Vagina (tissue), 2 donors: ENCODE results near the gene ZNF480. TPM values are rescaled to one million over a fixed set of nuclear protein-coding genes. Genes with fewer than 3 reads are reported as not detected.

ENCODE experiments used
- DNase-seq, 2 donors: peaks; one replicate each; pipeline ENCODE4 v3.0.0-alpha.2; 2017; ENCODE audit errors: extremely low spot score in 2 of 2
- H3K27ac ChIP-seq: fragments of 200-600 bp; sonication (generic); one replicate; pipeline ENCODE4 v1.5.1; 2019
- H3K27me3 ChIP-seq: fragments of 200-600 bp; sonication (generic); one replicate; pipeline ENCODE4 v1.5.1; 2019
- H3K36me3 ChIP-seq, 2 donors: fragments of 200-600 bp; sonication (generic); one replicate each; pipeline ENCODE4 v1.5.1; 2017 to 2019
- H3K4me1 ChIP-seq: fragments of 200-600 bp; sonication (generic); one replicate; pipeline ENCODE4 v1.5.1; 2019
- H3K4me3 ChIP-seq, 2 donors: fragments of 200-600 bp; sonication (generic); 1 replicate in 1 of 2; 2 replicates in 1 of 2; pipeline ENCODE4 v1.5.1; 2016 to 2019
- H3K9me3 ChIP-seq: fragments of 200-600 bp; sonication (generic); one replicate; pipeline ENCODE4 v1.5.1; 2019
- CTCF ChIP-seq, 3 experiments: fragments of 450-650 bp in 2 of 3; fragments of 200-600 bp in 1 of 3; sonication (generic) in 1 of 3; IDR thresholded peaks; one replicate each; pipeline ENCODE4 v1.5.1; 2017 to 2019; ENCODE audit warnings: antibody characterized with exemption in 3 of 3, mild to moderate bottlenecking in 2 of 3, moderate library complexity in 2 of 3
- POLR2A ChIP-seq, 2 donors: fragments of 450-650 bp; IDR thresholded peaks; one replicate each; pipeline ENCODE4 v1.6.1; 2017; ENCODE audit warnings: antibody characterized with exemption in 2 of 2, mild to moderate bottlenecking in 2 of 2, moderate library complexity in 2 of 2
- POLR2AphosphoS5 ChIP-seq, 2 donors: sonication (generic); formaldehyde crosslinking; IDR thresholded peaks; one replicate each; pipeline ENCODE4 v1.9.0; 2017; ENCODE audit warnings: antibody characterized with exemption in 2 of 2, mild to moderate bottlenecking in 2 of 2, low read depth in 1 of 2; ENCODE audit not compliant: insufficient read depth in 1 of 2
- intact Hi-C: fragments of 100-400 bp; cut with DNase I; formaldehyde crosslinking; loops from one replicate; pipeline ENCODE4 v1.15.1; 2023
- microRNA counts, 2 donors: library from miRNA; unstranded; fragments of <30 nt; microRNA quantifications; one replicate each; lab custom pipeline; 2016 to 2017
- microRNA-seq: library from miRNA; unstranded; fragments of <30 nt; microRNA quantifications from one replicate; pipeline ENCODE4, GENCODE V29; 2017; ENCODE audit warnings: borderline number of aligned reads, borderline replicate concordance
- small RNA-seq: library from RNA; depleted of rRNA; stranded (forward); fragments of <200 nt; gene quantifications from one replicate; pipeline ENCODE3, GENCODE V24; 2016
- total RNA-seq: library from RNA; depleted of rRNA; stranded (reverse); fragments of >200 nt; gene quantifications from one replicate; pipeline ENCODE4 v1.2.3, GENCODE V29; 2016

The ZNF480 gene
- total RNA-seq, 1 donor from 2014 or later, result 9.1 TPM

- peaks cover 16% of the 10 kb centered on the region for H3K4me1 ChIP-seq
- peaks cover 7 to 48% of the 10 kb centered on the region in 2 donors for H3K36me3 ChIP-seq
- H3K4me3 ChIP-seq, result peak overlapping the region; percentile 63 to 85
- peaks cover 20% of the 10 kb centered on the region for H3K9me3 ChIP-seq
- DNase-seq, result no peak
- no peaks in the 10 kb centered on the region for H3K27me3 ChIP-seq
- peak overlapping the region; percentile 77 for H3K27ac ChIP-seq
- intact Hi-C loops, result no loop called here
- TF ChIP-seq POLR2A (IDR thresholded peaks at IDR 0.05) (no peak), CTCF (IDR thresholded peaks at IDR 0.05) (no peak), POLR2AphosphoS5 (IDR thresholded peaks at IDR 0.05; ENCODE audit: insufficient read depth in 1 of 2, low read depth in 1 of 2) (no peak)
Observed at GRCh38 chr19:52370341-52370710, 73.4 kb downstream of the ZNF480 start.

MicroRNA genes within 50 kb of the gene (microRNA counts, 767-probe panel; counts per million panel counts)
- 238 to 261 counts per million in 2 donors for microRNA hsa-miR-643 (lab: Ali Mortazavi, UCI)

Small RNAs within 50 kb of the gene (microRNA-seq; reads per million reads assigned to microRNA genes)
- gene MIR643, result 2.4 reads per million

Small RNAs within 50 kb of the gene (small RNA-seq; reads per million reads assigned to genes)
- gene MIR643 (not detected), gene RF00019 (not detected)

Other genes starting within 250 kb of the ZNF480 start
- 14.0 TPM for gene ZNF432, start 248.3 kb upstream of the ZNF480 start, total RNA-seq
- gene ZNF841, start 201.4 kb upstream of the ZNF480 start, total RNA-seq, result 24.1 TPM
- gene ZNF616, start 157.2 kb upstream of the ZNF480 start, total RNA-seq, result 2.7 TPM
- gene ZNF836, start 125.5 kb upstream of the ZNF480 start, total RNA-seq, result 3.9 TPM
- gene PPP2R1A, start 107.1 kb upstream of the ZNF480 start, total RNA-seq, result 163 TPM
- 5.6 TPM for gene ZNF766, start 27.6 kb upstream of the ZNF480 start, total RNA-seq
- gene ZNF610, start 39.1 kb downstream of the ZNF480 start, total RNA-seq, result 0.98 TPM
- 15.2 TPM for gene ZNF880, start 72.8 kb downstream of the ZNF480 start, total RNA-seq
- gene ZNF528, start 100.7 kb downstream of the ZNF480 start, total RNA-seq, result 11.0 TPM
- gene ZNF534, start 132.0 kb downstream of the ZNF480 start, total RNA-seq, result not detected
- gene ZNF578, start 156.4 kb downstream of the ZNF480 start, total RNA-seq, result 2.5 TPM
- 14.7 TPM for gene ZNF808, start 230.5 kb downstream of the ZNF480 start, total RNA-seq